Prostate gland (tissue), 2 donors: Measurements from ENCODE around the gene VAV2.

ENCODE experiments used
- POLR2A ChIP-seq: fragments of 450-650 bp; IDR thresholded peaks from one replicate; pipeline ENCODE4 v1.6.1; 2016; ENCODE audit warnings: antibody characterized with exemption, mild to moderate bottlenecking
- TF ChIP-seq, protein P1 (sequence below), 4 experiments: fragments of 200-600 bp in 2 of 4; fragments of 450-650 bp in 2 of 4; sonication (generic) in 2 of 4; IDR thresholded peaks; 1 replicate in 3 of 4; 2 replicates in 1 of 4; pipeline ENCODE4 v1.5.1; 2016 to 2019; ENCODE audit warnings: antibody characterized with exemption in 4 of 4, mild to moderate bottlenecking in 2 of 4, moderate library complexity in 2 of 4

DNA sequence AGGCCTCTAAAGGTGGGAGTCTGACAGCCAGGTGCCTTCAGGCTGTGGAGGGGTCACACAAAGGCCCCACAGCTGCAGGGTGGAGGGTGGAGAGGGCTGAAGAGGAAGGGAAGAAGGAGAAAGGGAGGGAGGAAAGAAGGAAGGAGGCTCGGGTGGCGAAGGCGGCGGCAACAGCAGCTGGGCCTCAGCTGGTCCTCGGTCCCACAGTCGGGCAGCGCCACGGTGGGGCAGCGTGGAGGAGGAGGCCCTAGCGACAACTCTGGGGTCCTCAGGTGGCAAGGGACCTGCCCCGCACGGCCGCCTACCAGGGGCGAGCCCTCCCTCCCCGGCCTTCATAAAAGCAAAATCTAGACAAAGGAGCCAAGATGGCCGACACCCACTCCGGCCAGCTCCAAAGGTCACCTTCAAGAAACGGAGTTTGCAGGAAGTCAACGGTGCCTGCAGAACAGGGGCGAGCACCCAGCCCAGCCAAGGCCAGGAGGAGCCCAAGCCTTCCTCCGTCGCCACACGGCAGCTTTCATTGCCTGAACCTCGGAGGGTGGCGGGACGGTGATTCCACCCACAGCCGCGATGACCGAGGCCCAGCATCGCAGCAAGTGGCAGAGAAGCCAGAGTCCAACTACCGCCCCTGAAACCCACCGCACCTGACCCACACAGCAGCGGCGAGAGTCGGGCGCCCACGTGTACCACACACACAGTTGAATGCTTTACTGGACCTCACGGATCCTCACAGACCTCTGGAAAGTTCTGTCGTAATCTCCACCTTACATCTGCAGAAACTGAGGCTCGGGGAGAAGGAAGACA, 98.7 kb downstream of the VAV2 start:
- TF ChIP-seq, protein P1, sequence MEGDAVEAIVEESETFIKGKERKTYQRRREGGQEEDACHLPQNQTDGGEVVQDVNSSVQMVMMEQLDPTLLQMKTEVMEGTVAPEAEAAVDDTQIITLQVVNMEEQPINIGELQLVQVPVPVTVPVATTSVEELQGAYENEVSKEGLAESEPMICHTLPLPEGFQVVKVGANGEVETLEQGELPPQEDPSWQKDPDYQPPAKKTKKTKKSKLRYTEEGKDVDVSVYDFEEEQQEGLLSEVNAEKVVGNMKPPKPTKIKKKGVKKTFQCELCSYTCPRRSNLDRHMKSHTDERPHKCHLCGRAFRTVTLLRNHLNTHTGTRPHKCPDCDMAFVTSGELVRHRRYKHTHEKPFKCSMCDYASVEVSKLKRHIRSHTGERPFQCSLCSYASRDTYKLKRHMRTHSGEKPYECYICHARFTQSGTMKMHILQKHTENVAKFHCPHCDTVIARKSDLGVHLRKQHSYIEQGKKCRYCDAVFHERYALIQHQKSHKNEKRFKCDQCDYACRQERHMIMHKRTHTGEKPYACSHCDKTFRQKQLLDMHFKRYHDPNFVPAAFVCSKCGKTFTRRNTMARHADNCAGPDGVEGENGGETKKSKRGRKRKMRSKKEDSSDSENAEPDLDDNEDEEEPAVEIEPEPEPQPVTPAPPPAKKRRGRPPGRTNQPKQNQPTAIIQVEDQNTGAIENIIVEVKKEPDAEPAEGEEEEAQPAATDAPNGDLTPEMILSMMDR (IDR thresholded peaks at IDR 0.05): no peak
- TF ChIP-seq POLR2A: no peak
